ENCODE results near the gene SCFD2.
"Not testable (repeated sequence)": the region's sequence is repeated elsewhere in the genome, so short reads cannot be mapped to it uniquely, and the experiment has no call there.

The SCFD2 gene

DNA sequence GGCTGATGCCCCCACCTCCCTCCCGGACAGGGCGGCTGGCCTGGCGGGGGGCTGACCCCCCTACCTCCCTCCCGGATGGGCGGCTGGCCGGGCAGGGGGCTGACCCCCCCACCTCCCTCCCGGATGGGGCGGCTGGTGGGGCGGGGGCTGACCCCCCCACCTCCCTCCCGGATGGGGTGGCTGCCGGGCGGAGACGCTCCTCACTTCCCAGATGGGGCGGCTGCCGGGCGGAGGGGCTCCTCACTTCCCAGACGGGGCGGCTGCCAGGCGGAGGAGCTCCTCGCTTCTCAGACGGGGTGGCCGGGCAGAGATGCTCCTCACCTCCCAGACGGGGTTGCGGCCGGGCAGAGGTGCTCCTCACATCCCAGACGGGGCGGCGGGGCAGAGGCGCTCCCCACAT, 127.5 kb downstream of the SCFD2 start:
- not testable (repeated sequence) for DNase-seq (ENCODE audit: low read depth in 2 of 2)

DNA sequence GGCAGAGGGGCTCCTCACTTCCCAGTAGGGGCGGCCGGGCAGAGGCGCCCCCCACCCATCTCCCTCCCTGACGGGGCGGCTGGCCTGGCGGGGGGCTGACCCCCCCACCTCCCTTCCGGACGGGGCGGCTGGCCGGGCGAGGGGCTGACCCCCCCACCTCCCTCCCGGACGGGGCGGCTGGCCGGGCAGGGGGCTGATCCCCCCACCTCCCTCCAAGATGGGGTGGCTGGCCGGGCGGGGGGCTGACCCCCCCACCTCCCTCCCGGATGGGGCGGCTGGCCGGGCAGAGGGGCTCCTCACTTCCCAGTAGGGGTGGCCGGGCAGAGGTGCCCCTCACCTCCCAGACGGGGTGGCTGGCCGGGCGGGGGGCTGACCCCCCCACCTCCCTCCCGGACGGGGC, 128.1 kb downstream of the SCFD2 start:
- not testable (repeated sequence) for DNase-seq (ENCODE audit: low read depth in 2 of 2)

- DNase-seq (ENCODE audit: low read depth in 2 of 2) = not testable (repeated sequence)
These were observed 129.2 kb downstream of the SCFD2 start for GRCh38 chr4:53236624-53237023.

DNA sequence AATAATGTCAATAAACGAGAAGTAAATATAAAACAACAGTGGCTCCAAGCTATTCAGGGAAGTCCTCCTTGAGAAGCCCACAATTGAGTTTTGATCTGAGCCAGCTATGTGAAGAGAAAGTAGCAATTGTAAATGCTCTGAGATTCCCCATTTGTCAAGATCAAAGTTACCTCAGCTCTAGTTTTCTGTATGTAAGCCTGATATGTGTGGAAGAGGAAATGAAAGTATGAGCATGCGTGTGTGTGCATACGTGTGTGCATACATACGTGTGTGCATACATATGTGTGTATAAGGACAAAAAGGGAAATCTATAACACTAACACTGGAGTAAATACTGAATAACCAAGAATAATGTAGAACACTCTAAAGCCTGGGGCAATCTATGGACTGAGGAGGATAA, 130.3 kb downstream of the SCFD2 start:
- DNase-seq (ENCODE audit: low read depth in 2 of 2) = no peak

GRCh38 chr4:53234669-53235068, 131.2 kb downstream of the SCFD2 start:
- no peak for DNase-seq (ENCODE audit: low read depth in 2 of 2)

GRCh38 chr4:53234111-53234510, 131.8 kb downstream of the SCFD2 start:
- DNase-seq (ENCODE audit: low read depth in 2 of 2) = no peak

DNA sequence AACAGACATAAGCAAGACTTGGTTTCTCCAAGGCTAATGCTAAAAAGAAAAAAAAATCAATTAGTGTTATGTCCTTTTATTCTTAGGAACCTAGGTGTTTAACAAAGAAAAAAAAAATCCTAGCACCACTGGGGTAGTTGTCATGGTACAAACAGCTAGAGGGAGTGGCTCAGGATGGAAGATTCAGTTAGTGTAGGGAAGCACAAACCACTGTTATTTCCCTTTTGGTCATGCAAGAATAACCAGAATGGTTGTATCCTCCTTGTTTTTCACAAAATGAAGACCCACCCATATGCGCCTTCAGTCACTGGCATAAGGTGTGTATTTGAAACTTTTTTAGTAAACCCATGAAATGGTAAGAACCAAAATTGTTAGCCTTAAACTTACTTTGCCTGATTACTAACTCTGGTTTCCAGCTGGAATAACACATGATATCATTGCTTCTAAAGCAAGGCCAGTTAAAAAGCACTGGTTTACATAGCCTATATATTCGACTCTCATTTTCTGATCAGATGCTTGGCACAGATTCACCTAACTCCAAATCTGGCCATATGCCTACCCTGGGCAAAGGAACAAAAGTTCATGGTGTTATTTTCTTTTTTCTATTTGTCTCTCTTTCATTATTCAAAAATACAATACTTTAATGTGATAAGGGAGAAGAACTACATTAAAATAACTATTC, 132.6 kb downstream of the SCFD2 start:
- no peak for DNase-seq (ENCODE audit: low read depth in 2 of 2)

DNA sequence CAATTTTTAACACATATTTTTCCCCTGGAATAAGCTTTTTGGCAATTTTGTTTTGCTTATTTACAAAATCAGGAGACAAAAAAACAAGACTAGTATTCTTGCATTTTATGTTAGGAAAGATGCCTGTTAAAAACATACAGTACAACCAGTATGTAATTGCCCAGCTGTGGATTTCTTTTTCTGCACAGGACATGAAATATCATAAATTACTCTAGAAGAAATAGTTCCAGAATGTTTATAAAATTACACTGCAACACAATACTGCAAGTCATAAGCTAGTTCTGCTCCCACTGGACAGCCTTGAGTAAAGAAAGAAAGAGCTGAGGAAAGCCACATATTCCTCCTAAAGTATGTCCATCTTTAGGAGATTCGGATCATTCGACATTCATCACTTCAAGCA, 133.5 kb downstream of the SCFD2 start:
- no peak for DNase-seq (ENCODE audit: low read depth in 2 of 2)

DNA sequence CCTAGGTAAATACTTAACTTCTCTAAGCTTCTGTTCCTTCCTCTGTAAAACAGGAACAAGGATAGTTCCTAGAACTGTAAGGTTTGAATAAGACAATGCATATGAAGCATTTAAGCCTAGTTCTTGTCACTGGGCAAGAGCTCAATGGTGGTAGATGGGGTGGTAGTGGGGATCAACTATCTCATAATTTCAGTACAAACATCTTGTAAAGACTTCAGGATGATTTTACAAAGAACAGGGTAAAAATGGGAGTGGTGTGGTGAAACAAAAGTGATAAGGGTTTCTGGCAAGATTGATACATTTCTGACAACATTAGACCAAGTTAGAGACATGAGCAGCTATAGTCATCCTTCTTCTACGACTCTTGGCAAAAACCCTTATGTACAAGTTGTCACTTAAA, 137.8 kb downstream of the SCFD2 start:
- no peak for DNase-seq (ENCODE audit: low read depth in 2 of 2)

- no peak for DNase-seq (ENCODE audit: low read depth in 2 of 2)
These were observed 138.4 kb downstream of the SCFD2 start for GRCh38 chr4:53227451-53227850.

GRCh38 chr4:53221832-53222480, 143.9 kb downstream of the SCFD2 start:
- no peak for DNase-seq (ENCODE audit: low read depth in 2 of 2)

- DNase-seq (ENCODE audit: low read depth in 2 of 2) = not testable (repeated sequence)
These were observed 146.7 kb downstream of the SCFD2 start for GRCh38 chr4:53219148-53219547.

- no peak for DNase-seq (ENCODE audit: low read depth in 2 of 2)
These were observed 157.1 kb downstream of the SCFD2 start for GRCh38 chr4:53208753-53209152.

GRCh38 chr4:53205970-53206369, 159.9 kb downstream of the SCFD2 start:
- no peak for DNase-seq (ENCODE audit: low read depth in 2 of 2)

DNA sequence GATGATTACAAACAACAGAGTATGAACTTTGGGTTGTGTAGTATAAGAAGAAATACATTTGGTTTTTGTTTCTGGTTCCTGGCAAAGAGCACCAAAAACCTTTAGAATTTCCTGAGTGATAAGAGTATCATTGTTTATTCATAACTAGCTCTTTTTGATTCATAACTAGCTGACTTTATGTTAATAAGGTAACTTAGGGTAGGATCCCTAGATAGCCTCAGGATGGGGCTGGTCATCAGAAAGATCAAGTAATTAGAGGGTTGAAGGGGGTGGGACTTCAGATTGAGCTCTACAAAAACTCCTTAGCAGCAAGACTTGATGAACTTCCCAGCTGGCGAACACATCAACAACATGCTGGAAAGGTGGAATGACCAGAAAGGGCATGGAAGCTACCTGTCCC, 166.5 kb downstream of the SCFD2 start:
- DNase-seq (ENCODE audit: low read depth in 2 of 2) = no peak

DNA sequence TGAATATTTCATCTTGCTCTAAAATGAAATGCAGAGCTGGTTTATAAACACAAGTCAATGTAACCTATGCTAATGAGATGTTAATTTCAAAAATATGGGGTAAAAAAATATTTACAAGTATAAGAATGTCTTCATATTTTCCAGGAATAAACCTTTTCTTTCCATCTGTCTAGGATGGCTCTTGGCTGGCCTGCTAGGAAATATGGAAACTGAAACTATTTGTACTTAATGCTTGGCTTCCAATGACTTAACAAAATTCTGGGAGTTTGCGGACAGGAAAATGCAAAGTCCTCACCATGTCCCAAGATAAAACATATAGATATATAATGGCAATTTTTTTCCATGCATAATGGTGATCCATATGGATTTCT, 168.1 kb downstream of the SCFD2 start:
- no peak for DNase-seq (ENCODE audit: low read depth in 2 of 2)

DNA sequence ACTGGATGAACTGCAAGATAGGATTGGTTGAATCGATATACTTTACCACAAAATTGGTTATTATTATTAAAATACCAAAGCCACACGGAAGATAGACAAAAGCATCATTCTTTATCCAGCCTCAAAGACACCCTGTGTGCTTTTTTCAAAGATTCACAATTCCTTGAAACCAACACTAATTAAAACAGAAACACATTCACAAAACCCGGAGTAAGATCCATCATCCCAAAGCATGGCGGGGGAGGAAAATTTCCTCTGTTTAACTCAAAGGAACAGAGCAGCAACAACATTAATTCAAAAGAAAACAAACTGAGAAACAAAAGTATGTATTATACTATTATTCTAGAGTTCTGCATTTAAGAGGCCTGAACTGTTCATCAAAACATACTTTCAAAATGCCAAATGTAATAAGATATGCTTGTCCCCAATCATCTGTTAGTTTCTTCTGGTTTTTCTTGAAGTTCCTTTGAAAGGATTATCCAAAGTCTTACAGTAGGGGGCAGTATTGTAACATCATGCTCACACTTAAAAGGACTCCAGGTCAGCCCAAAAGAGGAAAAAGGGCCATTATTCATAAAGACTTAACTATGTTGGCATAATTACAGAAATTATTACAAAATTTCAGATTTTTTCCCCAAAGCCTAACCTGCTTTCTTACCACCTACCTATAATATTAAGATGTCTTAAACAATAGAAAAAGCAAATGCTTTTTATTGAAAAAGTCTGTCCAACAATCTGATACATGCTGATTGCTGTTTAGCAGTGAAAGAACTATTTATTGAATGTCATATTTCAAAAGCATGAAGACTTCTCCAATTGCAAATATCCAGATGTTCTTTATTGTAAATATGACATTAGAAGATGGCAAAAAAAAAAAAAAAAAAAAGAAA, 168.7 kb downstream of the SCFD2 start:
- DNase-seq (ENCODE audit: low read depth in 2 of 2) = no peak

- DNase-seq (ENCODE audit: low read depth in 2 of 2) = no peak
These were observed 169.8 kb downstream of the SCFD2 start for GRCh38 chr4:53195815-53196661.

DNA sequence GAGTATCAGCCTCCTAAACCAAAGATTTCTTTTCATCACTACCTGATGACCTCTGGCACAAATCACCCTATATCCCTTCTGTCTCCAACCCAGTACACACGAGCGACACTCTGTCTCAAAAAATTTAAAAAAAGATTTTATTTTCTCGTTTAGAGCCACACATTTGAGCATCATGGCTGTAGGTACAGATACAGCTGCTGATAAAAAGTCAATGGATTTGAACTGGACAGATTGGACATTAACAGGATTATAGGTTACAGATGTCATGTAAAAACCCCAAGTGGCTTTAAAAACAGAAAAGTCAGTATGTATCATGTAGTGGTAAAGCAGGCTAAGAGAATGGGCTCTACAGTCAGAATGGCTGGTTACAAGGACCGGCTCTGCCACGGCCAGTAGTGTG, 171.1 kb downstream of the SCFD2 start:
- DNase-seq (ENCODE audit: low read depth in 2 of 2) = no peak

- no peak for DNase-seq (ENCODE audit: low read depth in 2 of 2)
These were observed 172.8 kb downstream of the SCFD2 start for GRCh38 chr4:53193111-53193510.

- no peak for DNase-seq (ENCODE audit: low read depth in 2 of 2)
These were observed 173.4 kb downstream of the SCFD2 start for GRCh38 chr4:53192496-53192895.

GRCh38 chr4:53191997-53192396, 173.9 kb downstream of the SCFD2 start:
- no peak for DNase-seq (ENCODE audit: low read depth in 2 of 2)

Data from stimulated activated CD8-positive, alpha-beta memory T cell treated with anti-CD3 and anti-CD28 coated beads, Interleukin-2, amount 100 ng/mL, for 1 hour (primary cell).